HepG2 (cell line): ENCODE measurements around the gene MRPL20. TPM values are rescaled to one million over a fixed set of nuclear protein-coding genes. Genes with fewer than 3 reads are reported as not detected.

Experiments
- CBFB ChIP-seq: sonication (generic); formaldehyde crosslinking; IDR thresholded peaks from 2 replicates; pipeline ENCODE4 v1.4.0; 2020; ENCODE audit warnings: missing genetic modification reagents
- HES4 ChIP-seq: sonication (generic); formaldehyde crosslinking; IDR thresholded peaks from 2 replicates; pipeline ENCODE4 v1.9.0; 2021; ENCODE audit warnings: mild to moderate bottlenecking, missing genetic modification reagents, borderline replicate concordance
- HOXA7 ChIP-seq: sonication (generic); formaldehyde crosslinking; IDR thresholded peaks from 2 replicates; pipeline ENCODE4 v1.8.1; 2022; ENCODE audit warnings: mild to moderate bottlenecking, missing genetic modification reagents, moderate library complexity
- KDM5A ChIP-seq: fragments of 200-600 bp; sonication (generic); IDR thresholded peaks from 2 replicates; pipeline ENCODE4 v1.7.0; 2018; ENCODE audit warnings: antibody characterized with exemption, mild to moderate bottlenecking, low read length, borderline replicate concordance
- KLF15 ChIP-seq: sonication (generic); formaldehyde crosslinking; IDR thresholded peaks from 2 replicates; pipeline ENCODE4 v1.8.1; 2023; ENCODE audit warnings: borderline replicate concordance, mild to moderate bottlenecking, inconsistent platforms, missing genetic modification reagents, mixed read lengths
- MBNL3 ChIP-seq: fragments of 250-450 bp; sonication (Bioruptor Pico); conservative IDR thresholded peaks from 2 replicates; pipeline ENCODE4 v1.8.0; 2022; ENCODE audit warnings: mild to moderate bottlenecking, inconsistent platforms
- NBN ChIP-seq: fragments of 450-650 bp; conservative IDR thresholded peaks from 2 replicates; pipeline ENCODE4 v1.6.1; 2017
- NFE2 ChIP-seq: sonication (generic); formaldehyde crosslinking; IDR thresholded peaks from 2 replicates; pipeline ENCODE4 v1.4.0; 2020; ENCODE audit warnings: missing genetic modification reagents
- PAF1 ChIP-seq: IDR thresholded peaks from 2 replicates; pipeline ENCODE4 v1.6.1; 2016; ENCODE audit warnings: missing genetic modification reagents, missing compliant biosample characterization
- PCBP1 ChIP-seq: fragments of 200-400 bp; formaldehyde crosslinking; IDR thresholded peaks from 2 replicates; pipeline ENCODE4 v1.6.1; 2017; ENCODE audit warnings: mild to moderate bottlenecking, low read depth, low read length, borderline replicate concordance
- RARA ChIP-seq: IDR thresholded peaks from 2 replicates; pipeline ENCODE4 v1.6.1; 2016; ENCODE audit warnings: missing genetic modification reagents, missing compliant biosample characterization
- SAFB2 ChIP-seq: sonication (generic); formaldehyde crosslinking; IDR thresholded peaks from 2 replicates; pipeline ENCODE4 v1.5.1; 2020; ENCODE audit warnings: missing genetic modification reagents, low read depth, mild to moderate bottlenecking, borderline replicate concordance
- SALL1 ChIP-seq: sonication (generic); formaldehyde crosslinking; IDR thresholded peaks from 2 replicates; pipeline ENCODE4 v1.8.0; 2022; ENCODE audit warnings: mild to moderate bottlenecking, missing genetic modification reagents
- SIX4 ChIP-seq: sonication (generic); formaldehyde crosslinking; IDR thresholded peaks from 2 replicates; pipeline ENCODE4 v1.4.0; 2020; ENCODE audit warnings: missing genetic modification reagents
- STAG1 ChIP-seq: sonication (generic); formaldehyde crosslinking; IDR thresholded peaks from 2 replicates; pipeline ENCODE4 v1.4.0; 2020; ENCODE audit warnings: missing genetic modification reagents
- TBP ChIP-seq: sonication (generic); formaldehyde crosslinking; IDR thresholded peaks from 2 replicates; pipeline ENCODE4 v1.5.0; 2020; ENCODE audit warnings: missing genetic modification reagents
- TMF1 ChIP-seq: sonication (generic); formaldehyde crosslinking; IDR thresholded peaks from 2 replicates; pipeline ENCODE4 v1.8.1; 2022; ENCODE audit warnings: low read depth, missing genetic modification reagents
- YEATS4 ChIP-seq: sonication (generic); formaldehyde crosslinking; IDR thresholded peaks from 2 replicates; pipeline ENCODE4 v1.4.0; 2020; ENCODE audit warnings: missing genetic modification reagents, borderline replicate concordance
- ZBTB38 ChIP-seq: sonication (generic); formaldehyde crosslinking; IDR thresholded peaks from 2 replicates; pipeline ENCODE4 v1.5.1; 2020; ENCODE audit warnings: mild to moderate bottlenecking, missing genetic modification reagents
- ZMYM3 ChIP-seq: sonication (generic); formaldehyde crosslinking; IDR thresholded peaks from 2 replicates; pipeline ENCODE4 v1.5.1; 2020; ENCODE audit warnings: mild to moderate bottlenecking, missing genetic modification reagents
- ZNF17 ChIP-seq: sonication (generic); formaldehyde crosslinking; IDR thresholded peaks from 2 replicates; pipeline ENCODE4 v1.5.0; 2020; ENCODE audit warnings: mild to moderate bottlenecking, missing genetic modification reagents
- ZNF20 ChIP-seq: sonication (generic); formaldehyde crosslinking; IDR thresholded peaks from 2 replicates; pipeline ENCODE4 v1.4.0; 2020; ENCODE audit warnings: mild to moderate bottlenecking, moderate library complexity, missing genetic modification reagents
- ZNF549 ChIP-seq: sonication (generic); formaldehyde crosslinking; IDR thresholded peaks from 2 replicates; pipeline ENCODE4 v1.5.0; 2020; ENCODE audit warnings: missing genetic modification reagents
- ZNF703 ChIP-seq: sonication (generic); formaldehyde crosslinking; IDR thresholded peaks from 2 replicates; pipeline ENCODE4 v1.5.1; 2020; ENCODE audit warnings: missing genetic modification reagents, mild to moderate bottlenecking, moderate library complexity, borderline replicate concordance
- polyA plus RNA-seq, 8 experiments: library from polyadenylated mRNA; depleted of rRNA in 3 of 8; stranded (reverse) in 7 of 8; unstranded in 1 of 8; fragments of >200 nt; fragmentation: Illumina TruSeq in 4 of 8; extraction: Trizol in 4 of 8; gene quantifications; 2 replicates each; pipeline versions ENCODE4 v1.2.1 to v1.2.3, GENCODE V29; 2011 to 2016; ENCODE audit warnings: low read depth in 4 of 8, missing spikeins in 1 of 8, mixed read lengths in 1 of 8; ENCODE audit not compliant: insufficient read depth in 1 of 8
- total RNA-seq, 5 experiments: library from RNA; depleted of rRNA; stranded (reverse); fragments of >200 nt; fragmentation: Illumina TruSeq; extraction: Trizol; gene quantifications; 2 replicates each; pipeline ENCODE4 v1.2.3, GENCODE V29; 2016; ENCODE audit warnings: low read depth in 1 of 5
- TF ChIP-seq, protein P1 (sequence below): sonication (generic); formaldehyde crosslinking; IDR thresholded peaks from 2 replicates; pipeline ENCODE4 v1.8.1; 2023; ENCODE audit warnings: mild to moderate bottlenecking, moderate library complexity, missing genetic modification reagents
- TF ChIP-seq, protein P2 (sequence below): sonication (generic); formaldehyde crosslinking; IDR thresholded peaks from 2 replicates; pipeline ENCODE4 v1.8.0; 2022; ENCODE audit warnings: missing genetic modification reagents, mild to moderate bottlenecking, moderate library complexity, borderline replicate concordance
- TF ChIP-seq, protein P3 (sequence below): IDR thresholded peaks from 2 replicates; pipeline ENCODE4 v1.6.1; 2016; ENCODE audit warnings: missing biosample characterization, missing genetic modification reagents, low read depth

MRPL20 gene
- total and polyA plus RNA-seq, 2 of the 13 experiments (the other 11 are each of a cell fraction or from before 2014, with no cell fraction given), result 59.2 to 127 TPM

DNA sequence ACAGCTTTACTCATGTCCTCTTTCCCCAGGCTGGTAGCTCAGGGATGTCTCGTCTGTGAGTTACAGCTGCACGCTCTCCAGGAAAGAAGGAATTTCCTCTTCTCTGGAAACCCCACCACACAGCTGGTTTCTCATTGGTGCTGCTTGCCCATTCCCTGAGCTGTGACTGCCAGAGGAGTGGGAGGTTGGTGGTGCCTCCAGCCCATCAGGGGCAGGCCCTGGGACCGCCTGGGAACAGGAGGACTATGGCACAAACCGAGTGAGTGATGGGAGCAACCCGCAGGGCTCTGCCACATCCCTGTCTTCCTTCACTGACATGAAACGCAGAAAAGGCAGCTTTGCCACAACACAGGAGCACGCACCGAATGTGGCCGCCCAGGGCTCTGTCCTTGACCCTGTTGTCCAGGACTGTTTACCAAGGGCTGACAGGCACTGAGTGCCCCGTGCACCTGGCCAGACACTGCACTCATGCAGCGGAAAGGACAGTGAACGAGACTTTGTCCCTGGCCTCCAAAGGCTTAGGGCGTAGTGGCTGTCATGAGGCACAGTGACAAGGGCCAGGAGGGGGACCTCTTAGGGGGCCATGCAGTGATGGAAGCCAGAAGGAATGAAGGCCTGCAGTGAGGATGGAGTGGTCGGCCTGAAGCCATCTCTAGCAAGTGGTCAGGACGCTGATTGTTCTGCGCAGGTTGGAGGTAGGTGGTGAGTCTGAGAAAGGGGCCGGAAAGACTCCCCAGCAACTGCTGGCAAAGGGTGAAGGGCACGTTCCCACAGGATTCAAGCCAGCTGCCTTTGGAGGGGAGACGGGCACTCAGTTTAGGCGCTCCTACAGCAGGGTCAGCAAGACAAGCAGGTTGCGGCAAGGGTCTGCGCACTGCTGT lies 6.3 kb downstream of the MRPL20 start (continued):
- no peak; the same call in 1 of the 2 replicates for TF ChIP-seq ZNF703 (CRISPR knock-in tag)
- peak; percentile 93; the same call in 1 of the 2 replicates for TF ChIP-seq YEATS4 (CRISPR knock-in tag)
- no peak for TF ChIP-seq PAF1 (CRISPR knock-in tag)
- TF ChIP-seq, protein P1, sequence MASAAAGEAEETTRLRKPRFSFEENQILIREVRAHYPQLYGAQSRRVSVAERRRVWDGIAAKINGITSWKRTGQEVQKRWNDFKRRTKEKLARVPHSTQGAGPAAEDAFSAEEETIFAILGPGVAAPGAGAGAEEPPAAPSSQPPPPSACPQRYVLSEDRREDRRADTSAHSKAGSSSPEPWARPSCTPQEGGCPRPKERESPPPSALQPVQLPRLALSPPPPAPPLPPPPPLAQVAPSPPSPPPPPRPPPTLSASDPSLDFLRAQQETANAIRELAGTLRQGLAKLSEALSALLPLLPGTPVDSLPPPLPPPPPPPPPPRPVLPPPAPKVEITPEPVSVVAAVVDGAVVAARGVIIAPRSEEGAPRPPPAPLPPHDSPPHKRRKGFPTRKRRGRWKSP (CRISPR knock-in tag), result no peak
- no peak for TF ChIP-seq HES4 (CRISPR knock-in tag)
- TF ChIP-seq CBFB (CRISPR knock-in tag), result peak; percentile 95
- TF ChIP-seq SIX4 (CRISPR knock-in tag), result peak; percentile 78
- no peak; the same call in 1 of the 2 replicates for TF ChIP-seq TMF1 (CRISPR knock-in tag)
- TF ChIP-seq, protein P2, sequence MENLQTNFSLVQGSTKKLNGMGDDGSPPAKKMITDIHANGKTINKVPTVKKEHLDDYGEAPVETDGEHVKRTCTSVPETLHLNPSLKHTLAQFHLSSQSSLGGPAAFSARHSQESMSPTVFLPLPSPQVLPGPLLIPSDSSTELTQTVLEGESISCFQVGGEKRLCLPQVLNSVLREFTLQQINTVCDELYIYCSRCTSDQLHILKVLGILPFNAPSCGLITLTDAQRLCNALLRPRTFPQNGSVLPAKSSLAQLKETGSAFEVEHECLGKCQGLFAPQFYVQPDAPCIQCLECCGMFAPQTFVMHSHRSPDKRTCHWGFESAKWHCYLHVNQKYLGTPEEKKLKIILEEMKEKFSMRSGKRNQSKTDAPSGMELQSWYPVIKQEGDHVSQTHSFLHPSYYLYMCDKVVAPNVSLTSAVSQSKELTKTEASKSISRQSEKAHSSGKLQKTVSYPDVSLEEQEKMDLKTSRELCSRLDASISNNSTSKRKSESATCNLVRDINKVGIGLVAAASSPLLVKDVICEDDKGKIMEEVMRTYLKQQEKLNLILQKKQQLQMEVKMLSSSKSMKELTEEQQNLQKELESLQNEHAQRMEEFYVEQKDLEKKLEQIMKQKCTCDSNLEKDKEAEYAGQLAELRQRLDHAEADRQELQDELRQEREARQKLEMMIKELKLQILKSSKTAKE (CRISPR knock-in tag), result peak; percentile 100
- TF ChIP-seq, protein P3, sequence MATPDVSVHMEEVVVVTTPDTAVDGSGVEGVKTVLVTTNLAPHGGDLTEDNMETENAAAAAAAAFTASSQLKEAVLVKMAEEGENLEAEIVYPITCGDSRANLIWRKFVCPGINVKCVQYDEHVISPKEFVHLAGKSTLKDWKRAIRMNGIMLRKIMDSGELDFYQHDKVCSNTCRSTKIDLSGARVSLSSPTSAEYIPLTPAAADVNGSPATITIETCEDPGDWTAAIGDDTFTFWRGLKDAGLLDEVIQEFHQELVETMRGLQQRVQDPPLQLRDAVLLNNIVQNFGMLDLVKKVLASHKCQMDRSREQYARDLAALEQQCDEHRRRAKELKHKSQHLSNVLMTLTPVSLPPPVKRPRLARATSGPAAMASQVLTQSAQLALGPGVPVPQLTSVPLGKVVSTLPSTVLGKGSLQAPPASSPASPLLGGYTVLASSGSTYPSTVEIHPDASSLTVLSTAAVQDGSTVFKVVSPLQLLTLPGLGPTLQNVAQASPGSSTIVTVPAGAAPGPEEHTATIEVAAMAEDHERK, result peak; percentile 52; the same call in 1 of the 2 replicates
- no peak for TF ChIP-seq NBN
- no peak for TF ChIP-seq MBNL3 (CRISPR knock-in tag)
- TF ChIP-seq HOXA7 (CRISPR knock-in tag), result peak; percentile 25; the same call in 1 of the 2 replicates
- TF ChIP-seq TBP (CRISPR knock-in tag), result no peak
- no peak for TF ChIP-seq ZNF17 (CRISPR knock-in tag)
- TF ChIP-seq ZNF549, result no peak
- TF ChIP-seq ZBTB38 (CRISPR knock-in tag), result peak; percentile 94
- peak; percentile 99 for TF ChIP-seq SALL1 (CRISPR knock-in tag)
- TF ChIP-seq KDM5A, result no peak; the same call in 1 of the 2 replicates
- no peak for TF ChIP-seq ZNF20 (CRISPR knock-in tag)
- TF ChIP-seq RARA (CRISPR knock-in tag), result peak; percentile 100
- TF ChIP-seq PCBP1, result no peak
- peak; percentile 51 for TF ChIP-seq STAG1 (CRISPR knock-in tag)
- TF ChIP-seq NFE2 (CRISPR knock-in tag), result no peak
- peak; percentile 75; the same call in 1 of the 2 replicates for TF ChIP-seq SAFB2 (CRISPR knock-in tag)
- no peak for TF ChIP-seq KLF15 (CRISPR knock-in tag)
- TF ChIP-seq ZMYM3 (CRISPR knock-in tag), result peak; percentile 79; the same call in 1 of the 2 replicates
